Measurements from ENCODE around the gene KRT25.

GRCh38 chr17:40763752-40764151 lies 8.6 kb upstream of the KRT25 start:
- TF ChIP-seq CTCF (IDR thresholded peaks at IDR 0.05): no peak
- TF ChIP-seq POLR2A (IDR thresholded peaks at IDR 0.05): no peak

Measured in lower leg skin (tissue), 3 donors.